Motor neuron (in vitro differentiated cells): ENCODE data around the gene CFAP46. TPM values are rescaled to one million over a fixed set of nuclear protein-coding genes. Genes with fewer than 3 reads are reported as not detected.

Experiments used
- ATAC-seq, 8 experiments: fragments of 200-7000 bp; cut with Tn5 transposase; replicated peaks in 6 of 8; 2 replicates each; pipeline ENCODE4 v1.8.0; 2021; ENCODE audit warnings: mild to moderate bottlenecking in 8 of 8, moderate library complexity in 8 of 8
- H3K27ac ChIP-seq, 2 donors: fragments of 250-450 bp; sonication (Bioruptor Pico); 2 replicates each; pipeline ENCODE4 v1.9.0; 2021; ENCODE audit warnings: antibody characterized with exemption in 2 of 2, mild to moderate bottlenecking in 2 of 2, moderate library complexity in 1 of 2
- H3K4me1 ChIP-seq, 2 donors: fragments of 250-450 bp; sonication (Bioruptor Pico); replicated peaks in 1 of 2; 2 replicates each; pipeline ENCODE4 v1.6.1; 2021; ENCODE audit warnings: antibody characterized with exemption in 2 of 2, mild to moderate bottlenecking in 2 of 2, moderate library complexity in 1 of 2
- H3K4me3 ChIP-seq, 5 donors: fragments of 250-450 bp; sonication (Bioruptor Pico); 2 replicates each; pipeline ENCODE4 v1.9.0; 2021; ENCODE audit warnings: antibody characterized with exemption in 5 of 5, mild to moderate bottlenecking in 5 of 5, moderate library complexity in 4 of 5
- WGBS, 10 experiments: fragments of 450-650 bp; shearing (Covaris generic); methylation state at CpG; one replicate each; pipeline ENCODE4 v1.0.0; 2022; 5-methylcytosine and 5-hydroxymethylcytosine counted together
- in situ Hi-C, 9 experiments: fragments of 400-800 bp; cut with MboI; loops; one replicate each; pipeline ENCODE4 v1.15.0; 2021; ENCODE audit warnings: low sequenced_read_pairs in 9 of 9, low pct_unique_long_range_greater_than_20kb in 2 of 9; ENCODE audit not compliant: unreplicated experiment in 9 of 9
- total RNA-seq, 8 experiments: library from RNA; unstranded; fragments of 300-600 nt; gene quantifications; 2 replicates each; pipeline versions ENCODE4 v1.2.3 to v1.2.4, GENCODE V29; 2022

Gene CFAP46
- total RNA-seq, 8 experiments from 2014 or later: 1.2 to 15.5 (median 2.7) TPM

GRCh38 chr10:132984801-132985545 is 42.6 kb upstream of the CFAP46 start:
- Histone ChIP-seq H3K4me3 (no peak overlapping the region), H3K4me1 (peaks cover 0 to 10% of the 10 kb centered on the region in 2 donors), H3K27ac (no peak overlapping the region)
- WGBS, 10 experiments: 47 to 79% (median 67%) methylated on average over 3 to 8 of the region's 26 CpGs; no CpG with 5 or more reads in 6 of the 10 experiments
- in situ Hi-C loops: no loop called here
- peak in 3 of 8 experiments; percentile 43 to 67 (median 66) for ATAC-seq

DNA sequence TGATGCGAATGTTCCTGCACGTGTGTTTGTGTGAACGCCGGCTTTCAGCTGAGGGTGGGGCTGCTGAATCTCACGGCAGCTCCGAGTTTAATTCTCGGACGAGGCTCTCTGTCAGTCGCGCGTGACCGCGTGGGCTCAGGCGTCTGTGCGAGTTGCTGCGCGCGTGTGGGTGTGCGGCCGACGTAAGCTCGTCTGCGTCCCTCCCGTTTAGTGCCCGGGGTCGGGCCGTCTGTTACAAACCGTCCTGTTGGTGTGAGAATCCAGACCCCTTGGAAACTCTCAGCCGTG is 41.6 kb upstream of the CFAP46 start:
- Histone ChIP-seq H3K27ac (no peak overlapping the region), H3K4me1 (peaks cover 0 to 10% of the 10 kb centered on the region in 2 donors), H3K4me3 (no peak overlapping the region)
- in situ Hi-C loops: no loop called here
- ATAC-seq: no peak
- 37 to 100% (median 90%) methylated on average over 1 to 15 of the region's 29 CpGs; no CpG with 5 or more reads in 4 of the 10 experiments for WGBS, 10 experiments

DNA sequence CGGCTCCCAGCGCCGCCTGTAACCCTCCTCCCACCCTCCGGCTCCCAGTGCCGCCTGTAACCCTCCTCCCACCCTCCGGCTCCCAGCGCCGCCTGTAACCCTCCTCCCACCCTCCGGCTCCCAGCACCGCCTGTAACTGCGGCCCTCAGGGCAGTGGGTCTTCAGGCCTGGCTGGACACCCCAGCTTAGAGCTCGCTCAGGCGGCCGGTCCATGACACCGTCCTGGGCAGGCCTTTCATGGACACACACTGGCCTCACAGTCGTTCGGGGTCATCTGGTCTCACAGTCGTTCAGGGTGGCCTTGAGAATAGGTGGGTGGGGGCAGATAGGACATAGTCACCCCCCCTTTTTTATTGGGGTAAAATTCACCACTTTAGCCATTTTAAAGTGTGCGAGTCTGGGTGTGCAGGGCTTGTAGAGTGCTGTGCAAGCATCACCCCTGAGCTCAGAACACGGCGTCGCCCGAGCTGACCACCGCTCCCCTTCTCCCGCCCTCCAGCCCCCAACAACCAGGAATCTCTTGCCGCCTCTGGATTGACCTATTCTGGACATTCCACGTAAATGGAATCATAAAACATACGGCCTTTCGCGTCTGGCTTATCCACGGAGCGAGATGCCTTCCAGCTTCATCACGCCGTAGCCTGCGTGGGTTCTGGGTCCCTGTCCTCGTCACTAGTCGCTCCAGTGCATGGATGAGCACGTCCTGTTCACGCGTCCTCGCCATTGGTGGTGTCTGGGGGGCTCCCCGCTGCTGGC is 41.1 kb upstream of the CFAP46 start:
- H3K27ac ChIP-seq: no peak overlapping the region
- ATAC-seq: no peak
- no peak overlapping the region for H3K4me3 ChIP-seq
- 80 to 100% (median 92%) methylated on average over 1 to 18 of the region's 42 CpGs; no CpG with 5 or more reads in 4 of the 10 experiments for WGBS, 10 experiments
- peaks cover 0 to 10% of the 10 kb centered on the region in 2 donors for H3K4me1 ChIP-seq
- in situ Hi-C loops: no loop called here

DNA sequence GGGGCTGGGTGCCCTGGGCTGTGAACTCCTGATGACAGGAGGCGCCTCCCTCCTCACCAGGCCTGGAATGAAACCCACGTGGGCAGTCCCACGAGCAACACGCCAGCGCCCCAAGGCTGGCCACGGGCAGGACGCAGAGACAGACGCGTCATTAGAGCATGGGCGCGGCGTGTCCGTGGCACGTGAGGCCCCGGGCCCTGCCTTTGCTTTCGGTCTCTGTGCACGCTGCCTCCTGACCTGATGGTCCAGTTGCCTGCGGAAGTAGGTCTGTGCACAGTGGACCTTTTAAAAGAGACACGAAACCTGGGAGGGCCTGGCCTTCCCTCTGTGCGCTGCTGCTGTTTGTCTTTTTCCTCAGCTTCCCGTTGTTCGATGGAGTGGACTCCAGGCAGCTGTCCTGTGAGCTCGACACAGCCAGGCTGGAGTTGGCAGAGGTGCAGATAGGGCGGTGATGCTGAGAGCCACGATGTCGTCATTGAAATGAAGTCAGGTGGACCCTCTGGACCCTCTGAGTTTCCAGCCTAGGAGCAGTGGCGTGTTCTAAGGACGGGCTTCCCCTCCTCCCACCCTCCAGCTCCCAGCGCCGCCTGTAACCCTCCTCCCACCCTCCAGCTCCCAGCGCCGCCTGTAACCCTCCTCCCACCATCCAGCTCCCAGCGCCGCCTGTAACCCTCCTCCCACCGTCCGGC is 40.1 kb upstream of the CFAP46 start:
- WGBS, 10 experiments: 60 to 95% (median 84%) methylated on average over 2 to 13 of the region's 36 CpGs; no CpG with 5 or more reads in 5 of the 10 experiments
- Histone ChIP-seq H3K4me1 (peaks cover 0 to 6% of the 10 kb centered on the region in 2 donors), H3K4me3 (no peak overlapping the region), H3K27ac (no peak overlapping the region)
- ATAC-seq: peak in 3 of 8 experiments; percentile 24 to 66 (median 63)
- in situ Hi-C loops: no loop called here

GRCh38 chr10:132981746-132982145 is 39.4 kb upstream of the CFAP46 start:
- no peak overlapping the region for H3K4me3 ChIP-seq
- in situ Hi-C loops: no loop called here
- H3K27ac ChIP-seq: no peak overlapping the region
- peaks cover 0 to 6% of the 10 kb centered on the region in 2 donors for H3K4me1 ChIP-seq
- WGBS, 10 experiments: 40 to 96% (median 81%) methylated on average over 1 to 14 of the region's 21 CpGs; no CpG with 5 or more reads in 4 of the 10 experiments
- ATAC-seq: peak in 1 of 8 experiments; percentile 6

DNA sequence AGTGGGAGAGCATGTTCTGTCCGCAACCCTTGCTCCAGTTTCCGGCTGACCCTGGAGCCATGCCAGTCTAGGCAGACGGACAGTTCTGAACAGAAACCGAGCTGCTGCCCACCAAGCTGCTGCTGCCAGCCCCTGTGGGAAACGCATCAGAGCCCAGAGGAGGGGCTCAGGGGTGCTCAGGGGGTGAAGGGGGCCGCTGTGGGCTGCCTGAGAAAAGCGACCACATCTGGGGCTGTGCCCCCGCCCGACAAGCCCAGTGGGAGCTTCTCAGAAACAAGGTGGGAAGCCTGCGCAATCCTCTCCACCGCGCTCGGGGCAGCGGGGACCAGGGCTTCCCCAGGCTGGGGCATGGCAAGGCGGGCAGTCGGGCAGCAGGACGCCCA is 38.8 kb upstream of the CFAP46 start:
- in situ Hi-C loops: no loop called here
- ATAC-seq: no peak

DNA sequence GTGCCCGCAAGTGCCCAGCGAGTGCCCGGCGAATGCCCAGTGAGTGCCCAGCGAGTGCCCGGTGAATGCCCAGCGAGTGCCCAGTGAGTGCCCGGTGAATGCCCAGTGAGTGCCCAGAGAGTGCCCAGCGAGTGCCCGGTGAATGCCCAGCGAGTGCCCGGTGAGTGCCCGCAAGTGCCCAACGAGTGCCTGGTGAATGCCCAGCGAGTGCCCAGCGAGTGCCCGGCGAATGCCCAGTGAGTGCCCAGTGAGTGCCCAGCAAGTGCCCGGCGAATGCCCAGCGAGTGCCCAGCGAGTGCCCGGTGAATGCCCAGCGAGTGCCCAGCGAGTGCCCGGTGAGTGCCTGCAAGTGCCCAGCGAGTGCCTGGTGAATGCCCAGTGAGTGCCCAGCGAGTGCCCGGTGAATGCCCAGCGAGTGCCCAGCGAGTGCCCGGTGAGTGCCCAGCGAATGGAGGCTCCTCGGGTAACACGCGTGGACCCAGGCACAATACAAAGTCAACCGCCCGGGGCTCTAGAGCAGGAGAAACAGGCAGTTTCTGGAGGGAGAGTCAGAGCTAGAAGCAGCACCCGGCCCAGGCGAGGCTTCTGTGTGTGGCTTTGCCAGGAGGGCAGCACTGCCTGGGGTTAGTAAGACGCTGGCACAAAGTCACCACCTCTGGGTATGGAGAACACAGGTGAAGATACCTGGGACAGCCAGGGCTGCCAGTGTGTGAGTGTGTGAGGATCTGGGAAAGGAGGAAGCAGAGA is 38.2 kb upstream of the CFAP46 start:
- peaks cover 0 to 6% of the 10 kb centered on the region in 2 donors for H3K4me1 ChIP-seq
- in situ Hi-C loops: no loop called here
- H3K4me3 ChIP-seq: no peak overlapping the region
- WGBS, 10 experiments: 68 to 90% (median 85%) methylated on average over 2 to 18 of the region's 41 CpGs; no CpG with 5 or more reads in 5 of the 10 experiments
- H3K27ac ChIP-seq: no peak overlapping the region
- ATAC-seq: no peak

More for the DNA sequence above, 38.8 kb upstream of the CFAP46 start:
- H3K27ac ChIP-seq: no peak overlapping the region
- 67 to 100% methylated on average over 1 to 3 of the region's 17 CpGs; no CpG with 5 or more reads in 8 of the 10 experiments for WGBS, 10 experiments
- H3K4me1 ChIP-seq: peaks cover 0 to 6% of the 10 kb centered on the region in 2 donors
- H3K4me3 ChIP-seq: no peak overlapping the region

DNA sequence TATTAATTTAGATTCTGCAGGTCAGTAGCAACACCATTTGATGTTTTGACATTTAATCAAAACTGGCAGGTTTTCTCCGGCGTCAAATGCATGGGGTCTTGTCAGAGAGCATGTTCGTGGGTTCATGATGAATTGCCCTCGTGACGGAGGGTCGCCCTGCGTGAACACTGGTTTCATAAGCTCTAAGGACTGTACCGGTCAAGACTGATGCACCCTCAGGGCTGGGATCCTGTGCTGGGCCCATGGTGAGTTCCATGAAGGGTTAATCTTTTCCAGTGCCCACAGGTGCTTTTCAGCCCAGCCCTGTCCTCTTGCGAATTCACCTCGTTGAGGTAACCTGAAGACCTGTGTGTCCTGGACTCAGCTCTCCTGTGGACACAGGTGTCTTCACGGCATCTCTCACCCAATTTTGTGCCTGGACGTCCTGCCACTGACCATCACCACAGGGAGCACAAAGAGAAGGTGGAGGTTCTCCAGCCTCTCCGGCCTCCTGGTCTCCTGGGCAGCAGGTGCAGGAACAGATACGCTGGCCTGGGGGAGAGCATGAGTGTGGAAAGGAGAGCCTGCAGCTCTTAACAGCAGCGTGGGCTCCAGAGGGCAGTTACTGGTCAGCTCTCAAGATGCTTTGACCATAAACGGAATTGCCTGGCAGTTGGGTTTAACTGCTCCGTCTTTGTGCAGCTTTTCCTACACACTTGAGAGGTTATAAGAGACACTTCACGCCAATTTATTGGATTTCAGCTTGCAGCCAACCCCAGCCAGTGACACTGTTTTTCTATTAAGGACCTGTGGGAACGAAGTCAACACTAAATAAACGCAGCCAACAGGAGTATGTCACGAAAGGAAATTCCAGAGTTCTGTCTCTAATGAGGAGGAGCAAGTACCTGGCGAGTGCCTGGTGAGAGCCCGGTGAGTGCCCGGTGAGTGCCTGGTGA is 37.4 kb upstream of the CFAP46 start:
- H3K4me1 ChIP-seq: peaks cover 0 to 6% of the 10 kb centered on the region in 2 donors
- H3K4me3 ChIP-seq: no peak overlapping the region
- ATAC-seq: no peak
- no peak overlapping the region for H3K27ac ChIP-seq
- WGBS, 10 experiments: 45 to 100% (median 77%) methylated on average over 1 to 16 of the region's 24 CpGs
- in situ Hi-C loops: no loop called here

GRCh38 chr10:132978542-132978941 is 36.2 kb upstream of the CFAP46 start:
- WGBS, 10 experiments: 20 to 100% (median 92%) methylated on average over 1 to 9 of the region's 9 CpGs; no CpG with 5 or more reads in 1 of the 10 experiments

GRCh38 chr10:132977807-132978206 is 35.4 kb upstream of the CFAP46 start:
- Histone ChIP-seq H3K27ac (no peak overlapping the region), H3K4me3 (no peak overlapping the region), H3K4me1 (peaks cover 0 to 6% of the 10 kb centered on the region in 2 donors)
- 60 to 80% (median 70%) methylated on average over 1 to 3 of the region's 27 CpGs; no CpG with 5 or more reads in 7 of the 10 experiments for WGBS, 10 experiments
- in situ Hi-C loops: no loop called here
- no peak for ATAC-seq

More at GRCh38 chr10:132978542-132978941, 36.2 kb upstream of the CFAP46 start:
- H3K4me3 ChIP-seq: no peak overlapping the region
- ATAC-seq: no peak
- peaks cover 0 to 6% of the 10 kb centered on the region in 2 donors for H3K4me1 ChIP-seq
- in situ Hi-C loops: no loop called here
- no peak overlapping the region for H3K27ac ChIP-seq

GRCh38 chr10:132977076-132977475 is 34.7 kb upstream of the CFAP46 start:
- no peak for ATAC-seq
- Histone ChIP-seq H3K4me1 (peaks cover 0 to under 1% of the 10 kb centered on the region in 2 donors), H3K4me3 (no peak overlapping the region), H3K27ac (no peak overlapping the region)
- 77 to 97% (median 88%) methylated on average over 5 to 10 of the region's 25 CpGs; no CpG with 5 or more reads in 5 of the 10 experiments for WGBS, 10 experiments
- in situ Hi-C loops: no loop called here
